HCT116 (cell line): ENCODE data around the gene SRP19. TPM values are rescaled to one million over a fixed set of nuclear protein-coding genes. Genes with fewer than 3 reads are reported as not detected.

Source experiments
- ATAC-seq: fragments of 200-7000 bp; cut with Tn5 transposase; 2 replicates; pipeline ENCODE4 v1.9.1; 2020; ENCODE audit warnings: mild to moderate bottlenecking, moderate library complexity
- BruUV-seq: library from RNA; stranded (reverse); fragments of 400-500 nt; replicated peaks from 2 replicates; lab custom pipeline; 2021; lab: Mats Ljungman, UMichigan
- CTCF ChIA-PET: fragments of 300-600 bp; sonication (Branson Sonifier 250); formaldehyde crosslinking; loops from one replicate; lab custom pipeline; 2021; ENCODE audit warnings: antibody characterized with exemption; lab: Charles Lee
- POLR2A ChIA-PET: fragments of 300-600, 350-600 bp; sonication (Branson Sonifier 250); formaldehyde crosslinking; loops from one replicate; lab custom pipeline; 2021; ENCODE audit warnings: antibody characterized with exemption; lab: Charles Lee
- RAD21 ChIA-PET, 2 experiments: fragments of 300-600 bp; sonication (Branson Sonifier 250); formaldehyde crosslinking; loops; one replicate each; lab custom pipeline; 2023; ENCODE audit warnings: low total read pairs in 2 of 2; ENCODE audit not compliant: uncharacterized antibody in 2 of 2, unreplicated experiment in 2 of 2, low non-redundant PET in 1 of 2; lab: Charles Lee
- DNase-seq: peaks from one replicate; pipeline ENCODE4 v3.0.0-alpha.2; 2010; ENCODE audit warnings: low read depth, low spot score
- H2AFZ ChIP-seq: fragments of 200-600 bp; shearing (Covaris generic), sonication (generic); 2 replicates; pipeline ENCODE4 v1.6.1; 2017; ENCODE audit warnings: low read depth, mixed run types, mixed read lengths, antibody characterized with exemption, low read length; ENCODE audit not compliant: poor library complexity, severe bottlenecking
- H3K27ac ChIP-seq: 2 replicates; pipeline ENCODE4 v1.5.1; 2012; ENCODE audit warnings: low read depth, low read length
- H3K27me3 ChIP-seq: fragments of 200-600 bp; sonication (generic); 2 replicates; pipeline ENCODE4 v1.6.1; 2016; ENCODE audit warnings: mixed run types, low read length, mixed read lengths; ENCODE audit not compliant: insufficient read depth
- H3K36me3 ChIP-seq, 2 experiments: fragments of 200-500 bp in 1 of 2; fragments of 200-600 bp in 1 of 2; sonication (Bioruptor generic) in 1 of 2; sonication (generic) in 1 of 2; 2 replicates each; pipeline versions ENCODE4 v1.5.1 to v1.6.1; 2014 to 2016; ENCODE audit warnings: low read length in 2 of 2, inconsistent platforms in 1 of 2, mixed read lengths in 1 of 2, mixed run types in 1 of 2; ENCODE audit not compliant: insufficient read depth in 2 of 2, control insufficient read depth in 1 of 2
- H3K4me1 ChIP-seq, 2 experiments: fragments of 200-600 bp in 1 of 2; sonication (generic) in 1 of 2; 2 replicates each; pipeline versions ENCODE4 v1.5.1 to v1.6.1; 2012 to 2017; ENCODE audit warnings: low read length in 2 of 2, inconsistent platforms in 1 of 2, mild to moderate bottlenecking in 1 of 2, mixed read lengths in 1 of 2, mixed run types in 1 of 2, moderate library complexity in 1 of 2; ENCODE audit not compliant: insufficient read depth in 2 of 2, control insufficient read depth in 1 of 2
- H3K4me2 ChIP-seq: fragments of 200-600 bp; sonication (generic); 2 replicates; pipeline ENCODE4 v1.6.1; 2017; ENCODE audit warnings: mixed run types, low read length, mixed read lengths
- H3K4me3 ChIP-seq, 2 experiments: fragments of 200-600 bp in 1 of 2; sonication (generic) in 1 of 2; replicated peaks in 1 of 2; 2 replicates each; pipeline ENCODE4 v1.5.1; 2011 to 2016; ENCODE audit warnings: low read length in 2 of 2, control low read depth in 1 of 2, low read depth in 1 of 2, mild to moderate bottlenecking in 1 of 2, mixed read lengths in 1 of 2, mixed run types in 1 of 2
- H3K79me2 ChIP-seq: fragments of 200-600 bp; sonication (generic); 2 replicates; pipeline ENCODE4 v1.6.1; 2017; ENCODE audit warnings: mild to moderate bottlenecking, mixed run types, low read length, moderate library complexity, mixed read lengths; ENCODE audit not compliant: insufficient read depth
- H3K9ac ChIP-seq: fragments of 200-600 bp; sonication (generic); 2 replicates; pipeline ENCODE4 v1.6.1; 2016; ENCODE audit warnings: low read length, mixed read lengths
- H3K9me2 ChIP-seq: fragments of 200-600 bp; sonication (generic), shearing (Covaris generic); 2 replicates; pipeline ENCODE4 v1.6.1; 2017; ENCODE audit warnings: mixed run types, mild to moderate bottlenecking, moderate library complexity; ENCODE audit not compliant: insufficient read depth
- H3K9me3 ChIP-seq, 2 experiments: fragments of 200-500 bp in 1 of 2; fragments of 200-600 bp in 1 of 2; sonication (Bioruptor generic) in 1 of 2; sonication (generic) in 1 of 2; 2 replicates each; pipeline ENCODE4 v1.6.1; 2014 to 2017; ENCODE audit warnings: low read length in 2 of 2, mixed read lengths in 2 of 2, inconsistent platforms in 1 of 2, low read depth in 1 of 2, mild to moderate bottlenecking in 1 of 2, mixed run types in 1 of 2, moderate library complexity in 1 of 2; ENCODE audit not compliant: control insufficient read depth in 1 of 2, insufficient read depth in 1 of 2
- H4K20me1 ChIP-seq: fragments of 200-600 bp; sonication (generic), shearing (Covaris generic); 2 replicates; pipeline ENCODE4 v1.6.1; 2017; ENCODE audit warnings: mixed run types, mild to moderate bottlenecking, moderate library complexity; ENCODE audit not compliant: insufficient read depth
- ATF3 ChIP-seq: IDR thresholded peaks from 2 replicates; pipeline ENCODE4 v1.6.1; 2012
- ELF1 ChIP-seq: IDR thresholded peaks from 2 replicates; pipeline ENCODE4 v1.6.1; 2012; ENCODE audit warnings: low read depth, borderline replicate concordance
- EZH2phosphoT487 ChIP-seq: fragments of 200-600 bp; IDR thresholded peaks from 2 replicates; pipeline ENCODE4 v1.6.1; 2018; ENCODE audit warnings: antibody characterized with exemption, borderline replicate concordance
- JUND ChIP-seq: IDR thresholded peaks from 2 replicates; pipeline ENCODE4 v1.6.1; 2012
- RAD21 ChIP-seq: IDR thresholded peaks from 2 replicates; pipeline ENCODE4 v1.6.1; 2012; ENCODE audit warnings: low read depth, mild to moderate bottlenecking
- SIN3A ChIP-seq: IDR thresholded peaks from 2 replicates; pipeline ENCODE4 v1.6.1; 2012; ENCODE audit warnings: low read depth
- YY1 ChIP-seq: IDR thresholded peaks from 2 replicates; pipeline ENCODE4 v1.6.1; 2011; ENCODE audit warnings: low read length, low read depth, moderate library complexity, mild to moderate bottlenecking; ENCODE audit not compliant: insufficient replicate concordance; ENCODE audit errors: extremely low read depth
- ZNF274 ChIP-seq: fragments of 200-500 bp; sonication (Bioruptor generic); IDR thresholded peaks from 2 replicates; pipeline ENCODE4 v1.6.1; 2014; ENCODE audit warnings: mild to moderate bottlenecking, low read depth, low read length, inconsistent platforms
- intact Hi-C: fragments of 100-400 bp; cut with micrococcal nuclease; formaldehyde crosslinking; loops from 2 replicates; pipeline ENCODE4 v1.10.0; 2022
- total RNA-seq: library from RNA; stranded (reverse); gene quantifications from one replicate; pipeline ENCODE4 v1.2.1, GENCODE V29; 2021; ENCODE audit not compliant: unreplicated experiment

Gene SRP19
- total RNA-seq, 1 experiment from 2014 or later = 45.3 TPM

- H3K9me2 ChIP-seq = no peaks in the 10 kb centered on the region
- ChIA-PET RAD21 (no interaction called here), CTCF (interaction anchor here (2.1 kb wide), 1 partner anchor 14 kb away, joined by 11 read pairs; no protein-coding TSS in a partner anchor), POLR2A (no interaction called here)
- no peak overlapping the region for H2AFZ ChIP-seq
- H4K20me1 ChIP-seq = no peaks in the 10 kb centered on the region
- no peak overlapping the region for H3K4me3 ChIP-seq
- peaks cover 0 to 3% of the 10 kb centered on the region in 2 experiments; a peak in 1 of 4 replicates for H3K36me3 ChIP-seq
- no peak overlapping the region for H3K9ac ChIP-seq
- ATAC-seq (no peak), DNase-seq (no peak)
- BruUV-seq = no TSS peak
- H3K27ac ChIP-seq = no peak overlapping the region
- H3K27me3 ChIP-seq = no peaks in the 10 kb centered on the region
- no peaks in the 10 kb centered on the region for H3K79me2 ChIP-seq
- TF ChIP-seq SIN3A (no peak), RAD21 (no peak), ATF3 (no peak), YY1 (no peak), JUND (no peak), EZH2phosphoT487 (no peak)
- no peaks in the 10 kb centered on the region for H3K4me1 ChIP-seq
- no peaks in the 10 kb centered on the region for H3K9me3 ChIP-seq
- intact Hi-C loops = no loop called here
- H3K4me2 ChIP-seq = no peak overlapping the region
Measured at GRCh38 chr5:112833971-112834370, 27.1 kb upstream of the SRP19 start.

DNA sequence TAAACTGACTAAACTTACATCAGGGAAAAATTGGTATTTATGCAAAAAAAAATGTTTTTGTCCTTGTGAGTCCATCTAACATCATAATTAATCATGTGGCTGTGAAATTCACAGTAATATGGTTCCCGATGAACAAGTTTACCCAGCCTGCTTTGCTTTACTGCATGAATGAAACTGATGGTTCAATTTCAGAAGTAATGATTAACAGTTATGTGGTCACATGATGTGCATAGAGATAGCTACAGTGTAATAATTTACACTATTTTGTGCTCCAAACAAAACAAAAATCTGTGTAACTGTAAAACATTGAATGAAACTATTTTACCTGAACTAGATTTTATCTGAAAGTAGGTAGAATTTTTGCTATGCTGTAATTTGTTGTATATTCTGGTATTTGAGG is 16.6 kb upstream of the SRP19 start:
- BruUV-seq = no TSS peak
- intact Hi-C loops = loop anchor here (10.0 kb wide), 1 partner anchor 650 kb away; no protein-coding TSS in a partner anchor

More for the DNA sequence above, 16.6 kb upstream of the SRP19 start:
- TF ChIP-seq ELF1 = no peak
- no peak for TF ChIP-seq ZNF274
- ChIA-PET RAD21 (no interaction called here), POLR2A (interaction anchor here (1.0 kb wide), 1 partner anchor 16 kb away, joined by 4 read pairs; the partner anchor contains the start of gene SRP19), CTCF (no interaction called here)
- Histone ChIP-seq H3K36me3 (no peaks in the 10 kb centered on the region), H3K79me2 (no peaks in the 10 kb centered on the region), H3K4me1 (peaks cover 0 to 4% of the 10 kb centered on the region in 2 experiments; a peak in 1 of 4 replicates), H3K9ac (no peak overlapping the region), H3K4me3 (no peak overlapping the region), H3K27me3 (no peaks in the 10 kb centered on the region), H3K9me2 (no peaks in the 10 kb centered on the region), H4K20me1 (no peaks in the 10 kb centered on the region), H3K9me3 (no peaks in the 10 kb centered on the region), H3K4me2 (no peak overlapping the region), H3K27ac (no peak overlapping the region), H2AFZ (no peak overlapping the region)
- DNase-seq = no peak
- ATAC-seq = no peak
